KG1 (cell line): ENCODE data around the gene GRK4.
"Not testable (repeated sequence)": the region's sequence is repeated elsewhere in the genome, so short reads cannot be mapped to it uniquely, and the experiment has no call there.

ENCODE experiments used
- DNase-seq: peaks from one replicate; lab custom pipeline; 2025; lab: John Stamatoyannopoulos, UW

GRK4 gene

GRCh38 chr4:2930758-2931511 lies 32.4 kb upstream of the GRK4 start:
- no peak for DNase-seq

DNA sequence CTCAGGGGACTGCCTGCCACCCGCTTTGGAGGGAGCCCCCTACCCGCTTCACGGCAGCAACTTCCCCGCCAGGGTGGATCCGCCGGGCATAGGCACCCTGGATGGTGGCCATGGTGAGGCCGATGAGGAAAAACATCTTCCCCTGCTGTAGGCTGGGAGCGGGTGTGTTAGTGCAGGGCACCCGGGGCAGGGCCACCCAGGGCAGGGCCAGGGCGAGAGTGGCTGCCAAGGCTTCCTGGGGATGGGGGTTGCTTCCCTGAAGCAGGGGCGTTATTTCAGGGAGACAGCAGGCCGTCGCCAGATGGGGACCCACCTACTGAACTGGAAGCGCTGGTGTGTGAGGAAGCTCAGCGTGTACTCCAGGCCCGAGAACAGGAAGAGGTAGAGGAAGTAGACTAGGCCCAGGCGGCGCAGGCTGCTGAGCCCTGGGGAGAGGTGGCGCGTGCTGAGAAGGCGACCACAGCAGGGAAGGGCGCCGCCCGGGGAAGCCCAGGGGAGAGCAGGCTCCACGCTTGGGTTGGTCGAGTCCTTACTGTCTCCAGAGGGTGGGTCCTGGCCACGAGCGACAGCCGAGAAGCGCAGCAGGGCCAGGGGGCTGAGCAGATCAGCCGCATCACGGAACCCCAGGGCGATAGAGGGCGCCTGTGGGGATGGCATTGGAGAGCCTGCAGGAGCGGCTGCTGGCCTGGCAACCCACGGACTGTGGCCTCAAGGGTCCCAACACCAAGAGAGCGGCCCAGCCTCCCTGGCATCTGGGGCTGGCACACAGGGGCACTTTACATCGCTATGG lies 31.7 kb upstream of the GRK4 start:
- DNase-seq = peak; percentile 40

- DNase-seq = no peak
Measured at GRCh38 chr4:2932321-2932950, 30.9 kb upstream of the GRK4 start.

GRCh38 chr4:2932951-2933565 lies 30.3 kb upstream of the GRK4 start:
- DNase-seq = no peak

DNA sequence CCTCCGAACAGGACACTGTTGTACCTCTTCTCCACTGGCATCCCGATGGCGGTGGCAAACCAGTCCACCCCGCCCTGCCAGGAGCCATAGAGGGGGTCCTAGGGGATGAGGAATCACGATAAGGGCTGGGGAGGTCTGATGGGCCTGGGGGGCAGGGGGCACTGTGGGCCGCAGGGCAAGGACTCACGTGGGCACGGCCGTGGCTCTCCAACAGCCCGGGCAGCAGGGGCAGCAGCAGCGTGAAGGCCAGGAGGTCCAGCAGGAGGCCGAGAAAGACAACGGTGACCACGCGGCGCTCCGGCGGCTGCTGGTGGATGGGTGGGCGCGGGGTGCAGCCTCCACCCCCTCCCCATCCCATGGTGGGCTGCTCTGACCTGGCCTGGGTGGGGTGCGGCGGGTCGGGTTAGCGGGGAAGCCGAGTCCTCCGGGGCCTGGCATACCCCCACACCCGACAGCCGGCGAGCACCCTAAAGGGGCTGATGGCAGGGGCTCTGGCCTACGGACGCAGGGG lies 29.8 kb upstream of the GRK4 start:
- no peak for DNase-seq

GRCh38 chr4:2934077-2934812 lies 29.1 kb upstream of the GRK4 start:
- no peak for DNase-seq

- DNase-seq = peak; percentile 80
Measured at GRCh38 chr4:2934813-2935761, 28.3 kb upstream of the GRK4 start.

- no peak for DNase-seq
Measured at GRCh38 chr4:2935762-2936743, 27.3 kb upstream of the GRK4 start.

DNA sequence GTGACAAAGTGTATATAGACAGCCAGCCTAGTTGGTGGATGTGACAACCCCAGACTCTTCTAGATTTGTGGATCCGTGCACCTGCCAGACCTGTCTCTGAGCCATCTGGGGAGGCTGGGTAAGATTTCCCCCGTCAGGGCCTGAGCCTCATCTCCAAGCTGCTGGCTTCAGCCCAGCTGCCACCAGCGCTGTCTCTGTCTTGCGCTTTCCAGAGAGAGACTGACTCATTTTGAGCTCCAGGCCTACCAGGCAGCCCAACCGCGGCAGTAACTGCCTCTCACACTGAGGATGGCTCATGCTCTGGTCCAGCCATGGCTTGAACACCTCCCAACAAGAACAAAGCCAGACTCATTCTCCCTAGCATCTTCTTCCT lies 26.6 kb upstream of the GRK4 start:
- DNase-seq = no peak

DNA sequence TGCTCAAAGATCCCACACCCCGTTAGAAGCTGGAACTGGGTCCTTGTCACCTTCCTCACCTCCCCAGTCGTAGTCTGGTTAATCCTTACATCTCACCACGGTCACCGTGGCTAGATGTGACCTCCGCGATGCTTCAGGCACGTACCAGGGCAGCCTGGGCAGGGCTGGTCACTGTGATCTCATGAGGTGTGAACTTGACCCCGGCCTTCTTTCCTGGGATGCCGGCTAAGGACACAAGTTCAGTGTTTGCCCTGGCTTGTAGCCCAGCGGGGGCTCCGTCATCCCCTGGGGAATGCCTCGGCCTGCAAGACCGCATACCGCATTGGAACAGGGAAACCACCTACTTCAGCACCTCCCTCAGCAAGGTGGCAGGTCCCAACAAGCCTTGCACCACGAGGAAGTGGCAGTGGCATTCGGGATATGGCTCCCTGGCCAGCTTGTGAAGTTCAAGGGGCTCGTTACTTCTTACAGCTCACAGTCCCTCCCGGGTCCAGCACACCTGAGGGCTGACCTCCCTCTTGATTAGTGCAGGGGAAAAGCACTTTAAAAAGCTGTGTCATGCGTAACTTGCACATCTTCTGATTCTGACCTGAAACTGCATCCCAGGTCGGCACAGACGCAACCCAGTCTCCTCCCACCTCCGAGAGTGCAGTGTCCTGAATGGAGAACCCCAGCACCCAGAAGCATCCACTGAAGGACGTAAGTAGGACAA lies 26.1 kb upstream of the GRK4 start:
- DNase-seq = no peak

- DNase-seq = no peak
Measured at GRCh38 chr4:2937986-2938385, 25.4 kb upstream of the GRK4 start.

DNA sequence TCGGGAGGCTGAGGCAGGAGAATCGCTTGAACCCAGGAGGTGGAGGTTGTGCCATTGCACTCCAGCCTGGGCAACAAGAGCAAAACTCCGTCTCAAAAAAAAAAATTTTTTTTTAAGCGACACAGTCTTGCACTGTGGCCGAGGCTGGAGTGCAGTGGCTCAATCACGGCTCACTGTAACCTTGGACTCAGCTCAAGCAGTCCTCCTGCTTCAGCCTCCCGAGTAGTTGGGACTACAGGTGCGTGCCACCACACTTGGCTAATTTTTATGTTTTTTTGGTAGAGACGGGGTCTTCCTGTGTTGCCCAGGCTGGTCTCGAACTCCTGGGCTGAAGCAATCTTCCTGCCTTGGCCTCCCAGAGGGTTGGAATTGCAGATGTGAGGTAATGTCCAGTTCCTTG lies 25.0 kb upstream of the GRK4 start:
- DNase-seq = not testable (repeated sequence)

GRCh38 chr4:2938906-2939305 lies 24.5 kb upstream of the GRK4 start:
- no peak for DNase-seq

GRCh38 chr4:2939383-2940243 lies 23.8 kb upstream of the GRK4 start:
- DNase-seq = no peak

- DNase-seq = no peak
Measured at GRCh38 chr4:2940267-2941137, 22.9 kb upstream of the GRK4 start.

DNA sequence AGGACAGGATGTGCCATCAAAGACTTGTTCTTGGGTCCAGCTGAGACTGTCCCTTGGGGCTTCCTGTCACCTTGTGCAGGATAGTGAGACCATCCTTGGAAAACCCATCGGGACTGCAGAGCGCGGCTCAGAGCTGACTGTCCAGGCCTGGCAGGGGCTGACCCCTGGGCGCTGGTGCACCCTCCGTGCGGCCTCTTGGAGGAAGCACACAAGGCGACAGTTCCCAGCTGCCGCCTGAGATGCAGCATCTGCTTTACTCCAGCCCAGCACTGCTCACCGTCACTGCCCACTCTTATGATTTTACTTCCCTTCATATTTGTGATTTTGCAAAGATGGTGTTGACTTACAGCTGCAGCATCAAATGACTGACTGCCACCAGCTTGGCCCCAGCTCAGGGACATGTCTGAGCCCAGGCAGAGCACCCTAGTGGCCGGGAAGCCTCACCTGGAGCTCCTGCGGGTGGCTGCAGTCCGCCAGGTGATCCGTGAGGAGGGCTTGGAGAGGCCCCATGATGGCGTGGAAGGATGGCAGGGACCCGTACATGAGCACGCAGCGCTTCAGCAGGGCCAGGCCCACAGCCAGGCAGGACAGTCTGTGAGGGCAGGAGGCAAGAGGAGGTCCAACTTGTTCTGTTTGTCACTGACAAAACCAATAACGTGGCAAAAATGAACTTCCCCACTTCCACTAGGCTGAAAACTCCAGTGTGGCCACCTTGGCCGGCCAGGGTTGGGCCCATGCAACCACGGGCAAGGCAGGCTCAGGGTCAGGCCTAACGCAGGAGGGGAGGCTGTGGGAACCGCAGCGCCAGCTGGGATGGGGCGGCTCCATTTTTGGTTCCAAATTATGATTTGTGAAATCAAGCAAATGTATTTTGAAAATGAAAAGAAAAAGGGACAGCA lies 22.0 kb upstream of the GRK4 start:
- DNase-seq = no peak
